Aorta (tissue), 5 donors: Measurements from ENCODE around the gene UNC45B. TPM values are rescaled to one million over a fixed set of nuclear protein-coding genes. Genes with fewer than 3 reads are reported as not detected.
"Not testable (repeated sequence)": the region's sequence is repeated elsewhere in the genome, so short reads cannot be mapped to it uniquely, and the experiment has no call there.

Source experiments
- ATAC-seq: fragments of 200-7000 bp; cut with Tn5 transposase; one replicate; pipeline ENCODE4 v1.9.1; 2022; ENCODE audit warnings: moderate library complexity; ENCODE audit not compliant: low FRiP score
- DNase-seq, 2 donors: peaks; one replicate each; pipeline ENCODE4 v3.0.0-alpha.2; 2020
- H3K27ac ChIP-seq, 2 donors: one replicate each; pipeline ENCODE4 v1.5.1; 2013; ENCODE audit warnings: low read length in 2 of 2, mild to moderate bottlenecking in 2 of 2, moderate library complexity in 2 of 2, control low read depth in 1 of 2, inconsistent platforms in 1 of 2, low read depth in 1 of 2
- H3K27me3 ChIP-seq, 2 donors: one replicate each; pipeline ENCODE4 v1.6.1; 2013; ENCODE audit warnings: control low read depth in 1 of 2, low read length in 1 of 2, mild to moderate bottlenecking in 1 of 2, moderate library complexity in 1 of 2; ENCODE audit not compliant: insufficient read depth in 2 of 2, control insufficient read depth in 1 of 2
- H3K36me3 ChIP-seq, 2 donors: one replicate each; pipeline ENCODE4 v1.6.1; 2013; ENCODE audit warnings: control low read depth in 1 of 2, low read length in 1 of 2, mild to moderate bottlenecking in 1 of 2; ENCODE audit not compliant: insufficient read depth in 2 of 2, control insufficient read depth in 1 of 2
- H3K4me1 ChIP-seq, 2 donors: one replicate each; pipeline ENCODE4 v1.6.1; 2013; ENCODE audit warnings: low read length in 2 of 2, control low read depth in 1 of 2, mild to moderate bottlenecking in 1 of 2, moderate library complexity in 1 of 2; ENCODE audit not compliant: insufficient read depth in 2 of 2, control insufficient read depth in 1 of 2
- H3K4me3 ChIP-seq, 2 donors: one replicate each; pipeline ENCODE4 v1.5.1; 2013; ENCODE audit warnings: low read length in 2 of 2, control low read depth in 1 of 2, mild to moderate bottlenecking in 1 of 2
- H3K9me3 ChIP-seq: one replicate; pipeline ENCODE4 v1.6.1; 2013; ENCODE audit warnings: mild to moderate bottlenecking, low read length; ENCODE audit not compliant: control insufficient read depth
- WGBS, 2 donors: extraction: QIAGEN DNeasy Blood & Tissue Kit; methylation state at CpG; one replicate each; pipeline ENCODE4 v1.1.7; 2013; 5-methylcytosine and 5-hydroxymethylcytosine counted together
- intact Hi-C, 2 donors: fragments of 100-400 bp; cut with DNase I; formaldehyde crosslinking; loops; one replicate each; pipeline versions ENCODE4 v1.14.2 to v1.15.0; 2022
- polyA plus RNA-seq, 2 donors: library from polyadenylated mRNA; stranded (reverse); fragments of 200-250 nt; gene quantifications; one replicate each; pipeline ENCODE4 v1.2.3, GENCODE V29; 2013
- total RNA-seq, 2 donors: library from RNA; stranded (reverse); fragmentation: NEBNext Ultra II Directional; extraction: Animal tissue kit (Norgen Biotek cat#: 25700); gene quantifications; one replicate each; pipeline ENCODE4 v1.2.1, GENCODE V29; 2021
- donor health status: healthy with polysubstance abuse.
- donor health status: Bipolar disorder and iron deficiency.
- donor health status: DM: no; HTN: no; CAD: no.
- donor health status: DM: no; HTN: no; CAD: no.
- donor health status: DM: yes; HTN: yes; CAD: no.

Gene UNC45B
- total and polyA plus RNA-seq, 4 donors: 0.50 TPM; not detected in 3

DNA sequence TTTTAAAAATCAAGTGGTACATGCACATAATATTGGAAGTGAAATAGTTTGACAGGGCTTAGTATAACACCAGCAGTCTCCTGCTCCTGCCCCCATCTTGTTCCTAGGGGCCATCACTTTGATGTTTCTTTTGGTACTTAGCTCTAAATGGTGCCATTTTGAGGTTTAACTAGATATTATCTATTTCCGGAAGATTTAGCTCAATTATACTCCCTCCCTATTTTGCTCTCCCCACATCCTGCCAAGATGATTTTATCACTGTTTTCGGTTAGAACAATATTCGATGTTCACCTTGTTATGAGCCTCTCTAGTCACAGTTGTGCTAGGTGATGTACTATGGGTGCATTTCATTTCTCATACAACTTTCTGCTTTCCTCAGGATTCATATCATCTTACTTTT is 66.6 kb downstream of the UNC45B start:
- WGBS, 2 donors: 76 to 78% methylated on average over 3 of the region's 3 CpGs
- no peaks in the 10 kb centered on the region for H3K4me1 ChIP-seq

DNA sequence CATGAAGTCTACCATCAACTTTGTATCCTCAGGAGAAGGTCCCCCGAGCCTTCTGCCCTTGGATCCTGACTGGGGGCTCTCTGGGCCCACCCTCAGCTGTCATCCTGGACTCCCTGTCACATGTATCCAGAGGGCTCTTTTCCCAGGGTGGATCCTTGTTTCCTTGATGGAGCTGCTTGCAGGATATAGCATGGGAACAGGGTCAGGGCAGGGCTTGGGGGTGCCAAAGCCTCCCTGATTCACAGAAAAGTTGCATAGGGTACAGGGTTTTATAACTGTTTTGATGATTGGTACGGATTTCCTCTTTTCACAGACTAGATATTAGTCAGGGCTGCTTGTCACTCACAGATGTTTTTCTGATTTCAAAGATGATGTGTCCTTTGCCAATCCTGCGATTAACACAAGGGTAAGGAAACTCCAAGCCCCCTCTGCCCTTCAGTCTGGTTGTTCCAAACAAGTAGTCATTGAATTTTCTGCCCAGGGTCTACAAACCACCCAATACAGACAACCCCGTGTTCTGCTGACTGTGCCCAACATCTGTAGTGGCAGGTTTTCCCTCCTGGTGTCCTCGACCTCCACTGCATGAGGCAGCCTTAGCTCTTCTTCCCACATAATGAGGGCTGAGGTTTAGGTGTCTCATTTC is 67.1 kb downstream of the UNC45B start:
- H3K36me3 ChIP-seq: no peaks in the 10 kb centered on the region
- peaks cover 0 to 2% of the 10 kb centered on the region in 2 donors for H3K27me3 ChIP-seq
- peaks cover 4% of the 10 kb centered on the region for H3K9me3 ChIP-seq
- ATAC-seq (no peak), DNase-seq (no peak)
- no peak overlapping the region for H3K27ac ChIP-seq
- no peak overlapping the region for H3K4me3 ChIP-seq
- WGBS, 2 donors: 61 to 62% methylated on average over 5 of the region's 5 CpGs
- no peaks in the 10 kb centered on the region for H3K4me1 ChIP-seq
- intact Hi-C loops: no loop called here

More for the DNA sequence above, 66.6 kb downstream of the UNC45B start:
- no peak for ATAC-seq
- Histone ChIP-seq H3K9me3 (peaks cover 4% of the 10 kb centered on the region), H3K36me3 (no peaks in the 10 kb centered on the region), H3K27ac (no peak overlapping the region), H3K4me3 (no peak overlapping the region), H3K27me3 (peaks cover 0 to 2% of the 10 kb centered on the region in 2 donors)
- intact Hi-C loops: no loop called here
- no peak for DNase-seq

DNA sequence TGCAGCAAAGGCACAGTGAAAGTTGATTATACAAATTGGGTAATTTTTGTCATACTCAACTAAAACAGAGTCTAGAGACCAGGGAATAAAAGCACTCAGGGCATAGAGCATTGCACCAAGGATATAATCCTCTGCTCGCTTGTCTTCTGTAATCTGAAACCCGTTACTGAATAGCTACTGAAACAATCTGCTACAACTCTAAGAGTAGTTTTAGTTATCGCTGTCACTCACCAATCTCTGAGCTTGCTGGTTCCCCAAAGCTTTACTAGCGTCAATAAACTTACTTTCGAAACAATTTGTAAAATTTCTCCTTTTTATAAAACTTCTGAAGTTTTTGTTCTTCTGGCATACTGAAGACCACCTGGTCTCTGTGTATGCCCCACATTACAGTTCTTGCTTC is 69.5 kb downstream of the UNC45B start:
- intact Hi-C loops: no loop called here

DNA sequence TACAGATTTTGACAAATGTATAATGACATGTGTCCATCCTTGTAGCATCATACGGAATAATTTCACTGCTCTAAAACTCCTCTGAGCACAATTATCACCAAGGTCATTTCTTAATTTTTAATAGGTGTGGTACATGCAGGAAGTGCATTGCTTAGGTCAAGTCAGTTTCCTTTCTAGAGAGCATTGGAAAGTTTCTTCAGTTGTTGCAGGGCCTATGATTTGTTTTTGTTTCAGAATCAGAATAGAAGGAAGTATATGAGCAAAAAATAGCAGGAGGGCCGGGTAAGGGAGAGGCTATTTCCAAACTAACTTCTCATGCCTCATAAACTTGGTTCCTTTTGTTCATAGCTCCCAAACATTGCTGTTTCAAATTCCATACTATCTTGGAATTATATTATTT is 71.3 kb downstream of the UNC45B start:
- no peak overlapping the region for H3K4me3 ChIP-seq
- peaks cover 4% of the 10 kb centered on the region for H3K9me3 ChIP-seq
- intact Hi-C loops: no loop called here
- WGBS, 2 donors: 35 to 46% methylated on average over 2 of the region's 2 CpGs
- ATAC-seq (no peak), DNase-seq (no peak)
- H3K27me3 ChIP-seq: no peaks in the 10 kb centered on the region
- H3K4me1 ChIP-seq: no peaks in the 10 kb centered on the region
- no peak overlapping the region for H3K27ac ChIP-seq
- H3K36me3 ChIP-seq: no peaks in the 10 kb centered on the region

More for the DNA sequence above, 69.5 kb downstream of the UNC45B start:
- Histone ChIP-seq H3K9me3 (peaks cover 2% of the 10 kb centered on the region), H3K27ac (no peak overlapping the region), H3K4me3 (no peak overlapping the region), H3K36me3 (no peaks in the 10 kb centered on the region), H3K4me1 (no peaks in the 10 kb centered on the region), H3K27me3 (peaks cover 0 to 2% of the 10 kb centered on the region in 2 donors)
- ATAC-seq: no peak
- WGBS, 2 donors: 58 to 59% methylated on average over 5 of the region's 5 CpGs
- DNase-seq: no peak

GRCh38 chr17:35222452-35222851 is 74.8 kb downstream of the UNC45B start:
- H3K4me1 ChIP-seq: no peaks in the 10 kb centered on the region
- WGBS, 2 donors: 94 to 95% methylated on average over 2 of the region's 2 CpGs
- H3K27me3 ChIP-seq: no peaks in the 10 kb centered on the region
- H3K9me3 ChIP-seq: peaks cover 4% of the 10 kb centered on the region
- intact Hi-C loops: loop anchor here in 1 of 2 donors (10.0 kb wide), 1 partner anchor 52 kb away; no protein-coding TSS in a partner anchor
- H3K27ac ChIP-seq: no peak overlapping the region
- ATAC-seq (no peak), DNase-seq (no peak)
- H3K36me3 ChIP-seq: no peaks in the 10 kb centered on the region
- H3K4me3 ChIP-seq: no peak overlapping the region

DNA sequence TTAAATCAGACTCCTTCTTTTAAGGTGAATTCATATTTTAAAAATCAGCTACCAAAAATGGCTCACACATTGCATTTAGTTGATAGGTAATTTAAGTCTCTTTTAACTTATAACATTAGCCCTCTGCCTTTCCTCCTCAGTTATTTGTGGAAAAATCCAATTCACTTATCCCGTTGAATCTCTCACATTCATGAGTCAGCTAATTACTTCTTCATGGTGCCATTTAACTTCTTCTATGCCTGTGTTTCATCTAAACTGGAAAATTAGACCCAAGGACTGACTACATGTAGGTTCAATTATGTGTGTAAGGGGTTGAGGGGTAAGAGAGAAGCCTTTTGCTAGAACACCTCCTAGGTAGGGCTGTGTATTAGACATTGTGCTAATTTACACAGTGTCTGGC is 76.8 kb downstream of the UNC45B start:
- peaks cover 4% of the 10 kb centered on the region for H3K9me3 ChIP-seq
- no peak overlapping the region for H3K4me3 ChIP-seq
- H3K36me3 ChIP-seq: no peaks in the 10 kb centered on the region
- H3K27me3 ChIP-seq: no peaks in the 10 kb centered on the region
- ATAC-seq (no peak), DNase-seq (no peak)
- intact Hi-C loops: loop anchor here in 1 of 2 donors (10.0 kb wide), 1 partner anchor 50 kb away; no protein-coding TSS in a partner anchor
- no peaks in the 10 kb centered on the region for H3K4me1 ChIP-seq
- WGBS, 2 donors: 31 to 41% methylated on average over 1 of the region's 1 CpG
- H3K27ac ChIP-seq: no peak overlapping the region

DNA sequence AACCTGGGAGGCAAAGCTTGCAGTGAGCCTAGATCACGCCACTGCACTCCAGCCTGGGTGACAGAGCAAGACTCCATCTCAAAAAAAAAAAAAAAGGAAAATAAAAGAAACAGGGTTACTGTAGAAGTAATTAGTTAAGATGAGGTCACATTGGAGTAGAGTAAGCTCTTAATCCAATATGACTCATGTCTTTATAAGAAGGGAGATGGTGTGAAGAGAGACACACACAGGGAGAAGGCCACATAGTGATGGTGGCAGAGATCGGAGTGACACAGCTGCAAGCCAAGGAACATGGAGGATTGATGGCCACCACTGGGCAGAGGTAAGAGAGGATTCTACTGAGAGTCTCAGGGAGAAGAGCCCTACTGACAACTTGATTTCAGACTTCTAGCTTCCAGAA is 79.9 kb downstream of the UNC45B start:
- Histone ChIP-seq H3K4me1 (no peaks in the 10 kb centered on the region), H3K36me3 (no peaks in the 10 kb centered on the region), H3K4me3 (no peak overlapping the region), H3K27ac (no peak overlapping the region), H3K9me3 (peaks cover 1% of the 10 kb centered on the region), H3K27me3 (no peaks in the 10 kb centered on the region)
- WGBS, 2 donors: 75 to 89% methylated on average over 2 of the region's 2 CpGs
- ATAC-seq: no peak
- intact Hi-C loops: loop anchor here in 1 of 2 donors (10.0 kb wide), 1 partner anchor 47 kb away; no protein-coding TSS in a partner anchor
- DNase-seq: no peak

- ATAC-seq (no peak), DNase-seq (no peak)
- Histone ChIP-seq H3K27me3 (peaks cover 0 to 2% of the 10 kb centered on the region in 2 donors), H3K4me3 (no peak overlapping the region), H3K27ac (no peak overlapping the region), H3K36me3 (no peaks in the 10 kb centered on the region), H3K4me1 (no peaks in the 10 kb centered on the region), H3K9me3 (peaks cover 3% of the 10 kb centered on the region)
- WGBS, 2 donors: 67 to 76% methylated on average over 1 of the region's 1 CpG
- intact Hi-C loops: loop anchor here in 1 of 2 donors (10.0 kb wide), 1 partner anchor 45 kb away; no protein-coding TSS in a partner anchor
Measured at GRCh38 chr17:35229638-35230037, 82.0 kb downstream of the UNC45B start.

DNA sequence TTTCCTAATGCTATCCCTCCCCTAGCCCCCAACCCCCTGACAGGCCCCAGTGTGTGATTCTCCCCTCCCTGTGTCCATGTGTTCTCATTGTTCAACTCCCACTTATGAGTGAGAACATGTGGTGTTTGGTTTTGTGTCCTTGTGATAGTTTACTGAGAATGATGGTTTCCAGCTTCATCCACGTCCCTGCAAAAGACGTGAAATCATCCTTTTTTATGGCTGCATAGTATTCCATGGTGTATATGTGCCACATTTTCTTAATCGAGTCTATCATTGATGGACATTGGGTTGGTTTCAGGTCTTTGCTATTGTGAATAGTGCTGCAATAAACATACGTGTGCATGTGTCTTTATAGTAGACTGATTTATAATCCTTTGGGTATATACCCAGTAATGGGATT is 86.7 kb downstream of the UNC45B start:
- intact Hi-C loops, H3K9me3 ChIP-seq, DNase-seq, ATAC-seq, H3K27ac ChIP-seq, H3K36me3 ChIP-seq, H3K27me3 ChIP-seq, H3K4me1 ChIP-seq, H3K4me3 ChIP-seq: not testable (repeated sequence)
- 74 to 81% methylated on average over 4 of the region's 4 CpGs for WGBS, 2 donors
